ENCODE measurements around the gene CDHR3. TPM values are rescaled to one million over a fixed set of nuclear protein-coding genes. Genes with fewer than 3 reads are reported as not detected.
A peak's percentile ranks its signal among the peaks of the same experiment; 100 is the strongest.

Gene CDHR3
- total RNA-seq, 1 donor from 2014 or later, result 3.1 TPM

DNA sequence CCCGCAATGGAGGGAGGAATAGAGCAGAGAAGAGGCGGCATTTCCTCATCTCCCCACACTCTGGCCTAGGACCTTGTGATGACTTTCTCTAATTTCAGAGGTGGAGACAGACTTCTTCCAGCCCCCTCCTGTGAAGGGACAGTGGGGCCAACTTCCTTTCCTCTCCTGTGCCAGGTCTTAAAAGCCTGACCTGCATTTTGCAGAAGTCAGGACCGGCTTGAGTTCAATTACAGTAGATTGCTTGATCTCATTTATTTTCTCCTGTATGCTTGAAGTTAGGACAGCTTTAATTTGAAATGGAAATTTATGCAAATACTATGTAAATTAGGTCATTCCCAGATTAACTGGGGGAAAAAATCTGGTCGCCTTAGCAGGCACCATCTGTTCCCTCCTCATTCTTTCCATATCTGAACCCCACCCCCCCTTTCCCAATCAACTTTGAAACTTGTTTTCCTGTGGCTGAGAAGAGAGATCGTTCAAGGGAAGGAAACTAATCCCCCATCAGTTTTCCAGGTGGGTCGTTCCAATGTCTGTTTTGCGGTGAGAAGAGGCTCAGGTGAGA lies 92.0 kb downstream of the CDHR3 start:
- peaks cover 9% of the 10 kb centered on the region for H3K27me3 Mint-ChIP-seq (ENCODE audit: low read depth, unreplicated experiment)
- no peak for FAIRE-seq

DNA sequence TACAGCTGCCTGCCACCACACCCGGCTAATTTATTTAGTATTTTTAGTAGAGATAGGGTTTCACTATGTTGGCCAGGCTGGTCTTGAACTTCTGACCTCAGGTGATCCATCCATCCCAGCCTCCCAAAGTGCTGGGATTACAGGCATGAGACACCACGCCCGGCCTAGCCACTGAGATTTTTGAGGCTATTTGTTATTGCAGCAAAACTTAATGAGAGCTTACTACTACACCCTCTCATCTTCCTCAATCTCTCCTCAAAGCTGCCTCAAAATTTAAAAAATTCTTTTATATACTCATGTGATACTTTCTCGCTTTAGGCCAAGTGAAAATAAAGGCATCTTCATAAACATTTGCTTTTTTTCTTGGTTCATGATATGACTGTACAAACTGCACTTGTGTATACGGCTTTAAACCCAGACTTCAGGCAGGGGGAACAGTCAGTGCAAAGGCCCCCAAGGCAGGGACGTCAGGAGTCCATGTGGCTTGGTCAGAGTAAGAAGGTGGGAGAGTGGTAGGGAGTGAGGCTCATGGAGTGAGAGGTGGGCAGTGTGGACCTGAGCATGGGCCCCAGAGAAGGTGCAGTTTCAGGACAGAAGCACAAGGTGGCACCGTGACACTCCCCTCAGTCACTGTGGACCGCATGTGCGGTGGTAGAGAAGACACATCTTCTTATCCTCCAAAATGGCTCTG lies 93.6 kb downstream of the CDHR3 start:
- H3K4me2 ChIP-seq (ENCODE audit: low read length), result no peak overlapping the region
- H3K9me3 ChIP-seq (ENCODE audit: insufficient read depth, low read depth, low read length), result peaks cover 2% of the 10 kb centered on the region
- no peak overlapping the region for H2AFZ ChIP-seq (ENCODE audit: low read depth, low read length)
- H4K20me1 ChIP-seq (ENCODE audit: insufficient read depth, low read length), result no peaks in the 10 kb centered on the region
- Mint-ChIP-seq H3K4me1 (ENCODE audit: low read depth, unreplicated experiment) (no peaks in the 10 kb centered on the region), H3K4me3 (ENCODE audit: unreplicated experiment) (no peak overlapping the region), H3K36me3 (ENCODE audit: low read depth, unreplicated experiment) (no peaks in the 10 kb centered on the region), H3K27me3 (ENCODE audit: low read depth, unreplicated experiment) (peaks cover 9% of the 10 kb centered on the region), H3K9me3 (ENCODE audit: unreplicated experiment) (peaks cover 4% of the 10 kb centered on the region), H3K27ac (ENCODE audit: unreplicated experiment) (no peak overlapping the region)
- no peak overlapping the region for H3K4me3 ChIP-seq (ENCODE audit: insufficient read depth, low read depth, low read length)
- no peak overlapping the region for H3K27ac ChIP-seq (ENCODE audit: low read depth, low read length)
- no peaks in the 10 kb centered on the region for H3K36me3 ChIP-seq (ENCODE audit: insufficient read depth, low read length)
- H3K9ac ChIP-seq (ENCODE audit: low read length), result no peak overlapping the region
- no peak for TF ChIP-seq EZH2 (IDR thresholded peaks at IDR 0.05; ENCODE audit: insufficient read depth, low read length)
- TF ChIP-seq, protein P1, sequence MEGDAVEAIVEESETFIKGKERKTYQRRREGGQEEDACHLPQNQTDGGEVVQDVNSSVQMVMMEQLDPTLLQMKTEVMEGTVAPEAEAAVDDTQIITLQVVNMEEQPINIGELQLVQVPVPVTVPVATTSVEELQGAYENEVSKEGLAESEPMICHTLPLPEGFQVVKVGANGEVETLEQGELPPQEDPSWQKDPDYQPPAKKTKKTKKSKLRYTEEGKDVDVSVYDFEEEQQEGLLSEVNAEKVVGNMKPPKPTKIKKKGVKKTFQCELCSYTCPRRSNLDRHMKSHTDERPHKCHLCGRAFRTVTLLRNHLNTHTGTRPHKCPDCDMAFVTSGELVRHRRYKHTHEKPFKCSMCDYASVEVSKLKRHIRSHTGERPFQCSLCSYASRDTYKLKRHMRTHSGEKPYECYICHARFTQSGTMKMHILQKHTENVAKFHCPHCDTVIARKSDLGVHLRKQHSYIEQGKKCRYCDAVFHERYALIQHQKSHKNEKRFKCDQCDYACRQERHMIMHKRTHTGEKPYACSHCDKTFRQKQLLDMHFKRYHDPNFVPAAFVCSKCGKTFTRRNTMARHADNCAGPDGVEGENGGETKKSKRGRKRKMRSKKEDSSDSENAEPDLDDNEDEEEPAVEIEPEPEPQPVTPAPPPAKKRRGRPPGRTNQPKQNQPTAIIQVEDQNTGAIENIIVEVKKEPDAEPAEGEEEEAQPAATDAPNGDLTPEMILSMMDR (IDR thresholded peaks at IDR 0.05; ENCODE audit: insufficient read depth, low read depth, low read length), result peak; percentile 71
- peaks cover 12% of the 10 kb centered on the region for H3K27me3 ChIP-seq (ENCODE audit: insufficient read depth, low read length)
- DNase-seq (ENCODE audit: low read depth) (peak; percentile 37), FAIRE-seq (no peak)
- no peaks in the 10 kb centered on the region for H3K79me2 ChIP-seq (ENCODE audit: insufficient read depth, low read length)
- no peaks in the 10 kb centered on the region for H3K4me1 ChIP-seq (ENCODE audit: insufficient read depth, low read length)

More for the DNA sequence above, 92.0 kb downstream of the CDHR3 start:
- Mint-ChIP-seq H3K4me3 (ENCODE audit: unreplicated experiment) (no peak overlapping the region), H3K4me1 (ENCODE audit: low read depth, unreplicated experiment) (peaks cover 12% of the 10 kb centered on the region), H3K36me3 (ENCODE audit: low read depth, unreplicated experiment) (no peaks in the 10 kb centered on the region), H3K27ac (ENCODE audit: unreplicated experiment) (no peak overlapping the region), H3K9me3 (ENCODE audit: unreplicated experiment) (no peaks in the 10 kb centered on the region)
- Histone ChIP-seq H3K79me2 (ENCODE audit: insufficient read depth, low read length) (no peaks in the 10 kb centered on the region), H4K20me1 (ENCODE audit: insufficient read depth, low read length) (no peaks in the 10 kb centered on the region), H3K9me3 (ENCODE audit: insufficient read depth, low read depth, low read length) (no peaks in the 10 kb centered on the region), H2AFZ (ENCODE audit: low read depth, low read length) (no peak overlapping the region), H3K36me3 (ENCODE audit: insufficient read depth, low read length) (no peaks in the 10 kb centered on the region), H3K4me2 (ENCODE audit: low read length) (no peak overlapping the region), H3K4me3 (ENCODE audit: insufficient read depth, low read depth, low read length) (no peak overlapping the region), H3K4me1 (ENCODE audit: insufficient read depth, low read length) (no peaks in the 10 kb centered on the region), H3K27me3 (ENCODE audit: insufficient read depth, low read length) (peaks cover 12% of the 10 kb centered on the region), H3K9ac (ENCODE audit: low read length) (no peak overlapping the region), H3K27ac (ENCODE audit: low read depth, low read length) (no peak overlapping the region)
- DNase-seq (ENCODE audit: low read depth), result no peak
- TF ChIP-seq, protein P1 (IDR thresholded peaks at IDR 0.05; ENCODE audit: insufficient read depth, low read depth, low read length), result no peak
- TF ChIP-seq EZH2 (IDR thresholded peaks at IDR 0.05; ENCODE audit: insufficient read depth, low read length), result no peak
